ENCODE measurements around the gene GNAZ.

Gene GNAZ

DNA sequence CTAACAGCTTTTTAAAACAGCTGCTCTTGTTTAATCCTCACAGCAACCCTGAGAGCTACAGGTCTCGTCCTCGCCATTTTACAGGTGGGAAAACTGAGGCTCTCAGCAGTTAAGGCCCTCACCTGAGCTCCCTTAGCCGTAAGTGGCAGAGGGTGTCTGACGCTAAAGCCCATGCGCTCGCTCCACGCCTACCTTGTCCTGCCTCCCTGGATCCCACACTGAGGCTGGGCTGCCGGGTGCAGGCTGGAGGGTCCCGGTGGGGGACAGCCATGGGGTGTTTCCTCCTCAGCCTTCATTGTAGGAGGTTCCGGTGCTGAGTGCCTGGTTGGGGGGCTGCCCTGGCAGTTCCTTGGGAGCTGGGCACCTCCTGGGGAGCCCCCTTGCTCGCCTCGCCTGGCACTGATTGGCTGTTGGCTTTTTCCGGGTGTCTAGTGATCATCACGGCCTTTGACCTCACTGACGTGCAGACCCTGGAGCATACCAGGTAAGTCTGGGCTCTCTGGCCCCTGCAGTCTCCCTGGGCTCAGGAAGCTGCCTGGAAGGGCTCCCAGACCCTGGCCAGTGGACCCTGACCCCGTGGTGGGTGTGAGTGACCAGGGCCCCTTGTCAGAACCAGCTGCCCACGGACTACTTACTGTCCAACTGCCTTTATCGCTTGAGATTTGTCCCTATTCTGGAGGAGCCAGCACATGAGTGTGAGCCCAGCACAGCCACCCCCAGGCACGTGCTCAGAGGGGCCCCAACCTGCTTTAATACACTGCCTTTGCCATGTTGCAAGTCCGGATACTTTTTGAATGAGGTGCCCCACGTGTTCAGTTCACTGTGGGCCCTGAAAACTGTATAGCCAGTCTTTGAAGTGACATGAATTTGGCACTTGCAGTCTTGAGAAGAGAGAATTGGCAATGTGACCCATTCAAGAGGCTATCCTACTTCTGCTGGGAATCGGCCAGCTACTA, 87.5 kb downstream of the GNAZ start:
- no peak for TF ChIP-seq CTCF (IDR thresholded peaks at IDR 0.05; ENCODE audit: insufficient read depth, missing control alignments)
- FAIRE-seq = no peak
- no peak for DNase-seq (ENCODE audit: insufficient read length, low spot score)

DNA sequence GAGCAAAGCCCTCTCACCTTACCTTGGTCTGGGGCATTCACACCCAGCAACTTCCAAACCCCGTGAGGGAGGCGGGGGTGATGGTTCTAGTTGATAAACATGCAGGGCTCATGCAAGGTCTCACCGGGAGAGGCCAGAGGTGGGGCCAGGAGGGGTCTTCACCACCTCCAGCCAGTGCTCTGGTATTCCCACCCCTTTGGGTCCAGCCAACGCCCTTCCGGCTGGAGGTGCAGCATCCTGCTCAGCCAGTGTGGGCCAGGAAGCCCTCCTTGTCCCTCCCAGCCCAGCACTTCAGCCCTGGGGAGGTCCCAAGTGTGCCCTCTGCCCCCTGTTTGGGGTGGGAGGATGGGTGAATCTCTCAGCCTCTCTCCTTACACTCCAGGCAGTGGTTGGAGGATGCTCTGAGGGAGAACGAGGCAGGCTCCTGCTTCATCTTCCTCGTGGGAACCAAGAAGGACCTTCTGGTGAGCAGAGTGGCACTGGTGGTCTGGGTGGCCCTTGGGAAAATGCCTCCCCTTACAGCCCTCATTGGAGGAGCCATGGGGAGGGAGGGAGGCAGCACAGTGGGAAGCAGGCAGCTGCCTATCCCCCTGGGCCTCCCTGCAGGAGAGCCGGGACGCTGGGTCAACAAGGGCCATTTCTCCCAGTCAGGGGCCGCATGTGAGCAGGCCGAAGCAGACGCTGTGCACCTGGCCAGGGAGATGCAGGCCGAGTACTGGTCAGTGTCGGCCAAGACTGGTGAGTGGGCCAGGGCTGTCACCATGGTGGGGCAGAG, 88.4 kb downstream of the GNAZ start:
- no peak for FAIRE-seq
- no peak for DNase-seq (ENCODE audit: insufficient read length, low spot score)
- no peak for TF ChIP-seq CTCF (IDR thresholded peaks at IDR 0.05; ENCODE audit: insufficient read depth, missing control alignments)

DNA sequence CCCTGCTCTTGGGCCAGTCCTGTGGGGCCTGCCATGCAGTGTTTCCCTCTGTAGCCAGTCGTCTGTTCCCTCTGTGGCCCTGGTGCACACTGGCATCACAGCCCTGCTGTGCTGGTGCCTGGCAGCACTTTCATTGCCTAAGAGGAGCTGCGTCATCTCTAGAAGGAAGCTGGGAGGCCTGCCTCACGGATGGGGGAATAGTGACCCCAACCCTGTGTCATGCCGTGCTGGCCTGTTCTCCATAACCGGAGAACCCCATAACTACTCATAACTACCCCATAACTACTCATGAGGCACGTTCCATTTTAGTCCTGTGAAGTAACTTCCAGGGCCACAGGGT, 88.9 kb downstream of the GNAZ start:
- DNase-seq (ENCODE audit: insufficient read length, low spot score) (no peak), FAIRE-seq (no peak)
- TF ChIP-seq CTCF (IDR thresholded peaks at IDR 0.05; ENCODE audit: insufficient read depth, missing control alignments) = no peak

- DNase-seq (ENCODE audit: insufficient read length, low spot score) (no peak), FAIRE-seq (no peak)
- no peak for TF ChIP-seq CTCF (IDR thresholded peaks at IDR 0.05; ENCODE audit: insufficient read depth, missing control alignments)
Observed at GRCh38 chr22:23161029-23161428, 90.7 kb downstream of the GNAZ start.

GRCh38 chr22:23161574-23161973, 91.3 kb downstream of the GNAZ start:
- no peak for TF ChIP-seq CTCF (IDR thresholded peaks at IDR 0.05; ENCODE audit: insufficient read depth, missing control alignments)
- FAIRE-seq = no peak
- no peak for DNase-seq (ENCODE audit: insufficient read length, low spot score)

DNA sequence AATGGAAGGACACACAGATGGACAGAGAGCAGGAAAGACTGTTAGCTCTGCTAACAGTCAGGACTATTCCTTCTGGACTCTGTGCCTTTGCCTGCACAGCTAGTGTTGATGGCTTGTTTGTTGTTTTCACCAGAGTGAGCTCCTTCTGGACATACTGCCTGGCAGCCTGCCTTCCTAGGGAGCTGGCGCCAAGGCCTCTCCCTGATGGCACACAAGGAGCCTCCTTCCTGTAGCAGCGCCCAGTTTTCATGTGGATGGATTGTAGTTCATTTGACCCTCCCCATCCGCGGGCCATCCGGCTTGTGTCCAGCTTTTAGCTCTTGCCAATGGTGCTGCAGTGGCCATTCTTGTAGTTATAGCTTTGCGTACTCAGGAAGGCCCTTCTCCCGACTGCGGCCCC, 93.3 kb downstream of the GNAZ start:
- no peak for DNase-seq (ENCODE audit: insufficient read length, low spot score)
- TF ChIP-seq CTCF (IDR thresholded peaks at IDR 0.05; ENCODE audit: insufficient read depth, missing control alignments) = no peak
- FAIRE-seq = no peak

- TF ChIP-seq CTCF (IDR thresholded peaks at IDR 0.05; ENCODE audit: insufficient read depth, missing control alignments) = no peak
- FAIRE-seq (no peak), DNase-seq (ENCODE audit: insufficient read length, low spot score) (no peak)
Observed at GRCh38 chr22:23164091-23164490, 93.8 kb downstream of the GNAZ start.
